Thymus (tissue), 11 donors: ENCODE data around the gene CTNND2. TPM values are rescaled to one million over a fixed set of nuclear protein-coding genes. Genes with fewer than 3 reads are reported as not detected.

Experiments used
- DNase-seq, 9 donors: peaks; one replicate each; pipeline ENCODE4 v3.0.0-alpha.2; 2013; ENCODE audit warnings: low spot score in 9 of 9, low read depth in 6 of 9, missing footprints in 1 of 9
- H3K27ac ChIP-seq, 2 donors: one replicate each; pipeline ENCODE4 v1.5.1; 2013; ENCODE audit warnings: control low read depth in 1 of 2, low read depth in 1 of 2, low read length in 1 of 2, mild to moderate bottlenecking in 1 of 2, moderate library complexity in 1 of 2
- H3K27me3 ChIP-seq, 2 donors: one replicate each; pipeline ENCODE4 v1.5.1; 2013; ENCODE audit warnings: low read length in 1 of 2; ENCODE audit not compliant: control insufficient read depth in 2 of 2, insufficient read depth in 1 of 2
- H3K36me3 ChIP-seq, 2 donors: one replicate each; pipeline ENCODE4 v1.5.1; 2013; ENCODE audit warnings: low read length in 1 of 2, mild to moderate bottlenecking in 1 of 2, moderate library complexity in 1 of 2; ENCODE audit not compliant: control insufficient read depth in 2 of 2, insufficient read depth in 2 of 2
- H3K4me1 ChIP-seq, 2 donors: one replicate each; pipeline ENCODE4 v1.5.1; 2013; ENCODE audit warnings: low read length in 2 of 2; ENCODE audit not compliant: control insufficient read depth in 2 of 2, insufficient read depth in 2 of 2
- H3K4me3 ChIP-seq, 2 donors: one replicate each; pipeline ENCODE4 v1.5.1; 2013; ENCODE audit warnings: low read length in 2 of 2, control low read depth in 1 of 2, mild to moderate bottlenecking in 1 of 2
- H3K9me3 ChIP-seq, 2 donors: one replicate each; pipeline ENCODE4 v1.5.1; 2013; ENCODE audit warnings: low read length in 1 of 2, mild to moderate bottlenecking in 1 of 2; ENCODE audit not compliant: control insufficient read depth in 2 of 2, insufficient read depth in 1 of 2
- WGBS: extraction: QIAGEN DNeasy Blood & Tissue Kit; methylation state at CpG from one replicate; pipeline ENCODE4 v1.1.7; 2013; 5-methylcytosine and 5-hydroxymethylcytosine counted together
- polyA plus RNA-seq: library from polyadenylated mRNA; stranded (reverse); fragments of 200-250 nt; gene quantifications from one replicate; pipeline ENCODE4 v1.2.3, GENCODE V29; 2013
- total RNA-seq: library from RNA; stranded (reverse); fragments of 120-200 nt; gene quantifications from one replicate; pipeline ENCODE4 v1.2.4, GENCODE V29; 2013
- donor health status: healthy.

CTNND2 gene
- total and polyA plus RNA-seq, 2 donors: 0.41 to 0.42 TPM

DNA sequence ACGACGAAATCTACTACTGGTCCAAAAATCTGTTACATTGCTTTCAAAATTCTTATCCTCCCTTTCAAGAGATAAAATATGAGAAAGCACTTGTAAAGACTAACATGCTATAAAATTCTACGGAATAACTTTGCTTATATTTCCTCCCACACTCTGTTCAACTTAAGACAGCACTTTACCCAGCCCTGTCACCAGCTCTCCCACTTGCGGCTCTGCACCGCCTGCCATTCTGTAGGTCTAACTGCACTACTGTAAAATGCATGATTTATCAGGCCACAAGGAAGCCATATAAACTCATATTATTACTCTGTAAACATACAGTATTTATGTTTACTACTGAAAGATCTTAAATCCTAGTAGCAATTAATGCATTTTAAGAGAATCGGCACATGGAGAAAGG lies 11.4 kb downstream of the CTNND2 start:
- 97% methylated on average over 6 of the region's 6 CpGs for WGBS
- H3K9me3 ChIP-seq: no peaks in the 10 kb centered on the region

DNA sequence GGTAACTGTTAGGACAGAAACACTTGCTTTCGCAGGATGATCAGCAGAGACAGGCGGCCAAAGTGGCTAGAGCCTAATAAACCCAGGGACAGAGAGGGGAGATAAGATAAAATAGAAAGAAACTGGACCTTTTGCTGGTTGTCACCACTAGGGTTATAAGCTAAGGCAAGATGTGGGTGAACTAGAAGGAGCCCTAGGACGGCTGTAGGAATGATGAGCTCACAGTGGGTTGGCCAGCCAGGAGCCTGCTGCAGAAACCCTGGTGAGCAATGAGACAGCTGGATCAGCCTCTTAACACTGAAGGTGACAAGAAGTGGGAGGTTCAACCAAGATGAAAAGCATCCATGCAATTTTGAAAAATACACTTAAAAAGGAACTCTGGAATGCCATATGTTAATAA lies 13.5 kb downstream of the CTNND2 start:
- H3K27me3 ChIP-seq: no peaks in the 10 kb centered on the region
- WGBS: 72% methylated on average over 3 of the region's 3 CpGs
- no peak overlapping the region for H3K4me3 ChIP-seq
- no peaks in the 10 kb centered on the region for H3K36me3 ChIP-seq
- no peaks in the 10 kb centered on the region for H3K4me1 ChIP-seq
- H3K9me3 ChIP-seq: no peaks in the 10 kb centered on the region
- no peak for DNase-seq
- H3K27ac ChIP-seq: no peak overlapping the region

More for the DNA sequence above, 11.4 kb downstream of the CTNND2 start:
- Histone ChIP-seq H3K36me3 (no peaks in the 10 kb centered on the region), H3K27me3 (no peaks in the 10 kb centered on the region), H3K27ac (no peak overlapping the region), H3K4me1 (no peaks in the 10 kb centered on the region), H3K4me3 (no peak overlapping the region)
- DNase-seq: no peak

DNA sequence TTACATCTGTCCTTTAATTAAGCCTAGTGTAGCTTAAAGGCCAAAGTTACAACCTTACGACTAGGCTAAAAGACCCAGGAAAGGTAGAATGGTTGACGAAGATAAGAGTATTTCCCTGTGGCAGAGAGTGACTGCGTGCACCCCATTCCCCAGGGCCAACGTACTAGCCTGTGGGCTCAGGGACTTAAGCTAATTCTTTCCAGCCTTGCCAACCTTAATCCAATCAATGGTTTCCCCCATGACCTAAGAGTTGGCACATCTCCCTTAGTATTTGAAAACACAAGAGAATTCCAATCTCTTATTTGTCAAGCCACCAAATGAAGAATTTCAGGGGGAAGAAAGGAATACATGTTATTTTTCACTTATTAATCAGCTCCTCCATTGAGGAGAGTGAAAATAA lies 16.0 kb downstream of the CTNND2 start:
- Histone ChIP-seq H3K27me3 (no peaks in the 10 kb centered on the region), H3K4me3 (no peak overlapping the region), H3K36me3 (no peaks in the 10 kb centered on the region), H3K9me3 (no peaks in the 10 kb centered on the region), H3K4me1 (no peaks in the 10 kb centered on the region), H3K27ac (no peak overlapping the region)
- no peak for DNase-seq
- 95% methylated on average over 4 of the region's 4 CpGs for WGBS

GRCh38 chr5:11878814-11879213 lies 25.4 kb downstream of the CTNND2 start:
- Histone ChIP-seq H3K36me3 (no peaks in the 10 kb centered on the region), H3K4me3 (no peak overlapping the region), H3K4me1 (no peaks in the 10 kb centered on the region), H3K9me3 (no peaks in the 10 kb centered on the region), H3K27me3 (no peaks in the 10 kb centered on the region), H3K27ac (no peak overlapping the region)
- no peak for DNase-seq
- WGBS: 85% methylated on average over 7 of the region's 7 CpGs

DNA sequence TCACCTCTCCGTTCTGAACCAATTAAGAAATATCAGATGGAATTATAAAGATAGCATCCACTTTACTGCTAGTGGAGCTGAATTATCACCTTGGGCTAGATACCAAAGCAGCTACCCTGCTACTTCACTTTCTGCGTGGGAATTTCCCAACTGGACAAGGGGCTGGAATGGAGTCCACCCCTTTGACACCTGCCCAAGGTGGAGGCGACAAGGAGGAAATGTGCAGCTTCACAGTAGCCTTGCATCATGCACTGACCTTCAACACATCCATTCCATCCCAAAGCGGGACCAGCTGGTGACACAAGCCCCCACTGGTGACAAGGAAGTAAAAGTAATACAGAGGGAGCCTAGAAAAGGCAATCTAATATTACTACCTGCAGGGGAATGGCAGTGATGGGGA lies 30.7 kb downstream of the CTNND2 start:
- H3K27ac ChIP-seq: no peak overlapping the region
- no peaks in the 10 kb centered on the region for H3K4me1 ChIP-seq
- H3K9me3 ChIP-seq: no peaks in the 10 kb centered on the region
- H3K36me3 ChIP-seq: no peaks in the 10 kb centered on the region
- H3K4me3 ChIP-seq: no peak overlapping the region
- 91% methylated on average over 4 of the region's 4 CpGs for WGBS
- DNase-seq: no peak
- H3K27me3 ChIP-seq: no peaks in the 10 kb centered on the region

DNA sequence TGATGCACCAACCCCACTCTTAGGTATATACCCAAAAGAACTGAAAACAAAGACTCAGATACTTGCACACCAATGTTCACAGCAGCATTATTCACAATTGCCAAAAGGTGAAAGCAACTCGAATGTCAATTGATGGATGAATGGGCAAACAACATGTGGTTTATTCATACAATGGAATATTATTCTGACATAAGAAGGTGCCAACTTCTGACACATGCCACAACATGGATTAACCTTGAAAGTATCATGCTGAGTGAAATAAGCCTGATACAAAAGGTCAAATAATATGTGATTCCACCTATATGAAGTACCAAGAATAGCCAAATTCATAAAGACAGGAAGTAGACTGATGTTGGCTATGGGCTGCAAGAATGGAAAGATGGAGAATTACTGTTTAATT lies 35.0 kb downstream of the CTNND2 start:
- H3K36me3 ChIP-seq: no peaks in the 10 kb centered on the region
- no peak overlapping the region for H3K4me3 ChIP-seq
- WGBS: 90% methylated on average over 1 of the region's 1 CpG
- DNase-seq: no peak
- no peaks in the 10 kb centered on the region for H3K4me1 ChIP-seq
- no peak overlapping the region for H3K27ac ChIP-seq
- no peaks in the 10 kb centered on the region for H3K27me3 ChIP-seq
- H3K9me3 ChIP-seq: peaks cover 0 to 2% of the 10 kb centered on the region in 2 donors

DNA sequence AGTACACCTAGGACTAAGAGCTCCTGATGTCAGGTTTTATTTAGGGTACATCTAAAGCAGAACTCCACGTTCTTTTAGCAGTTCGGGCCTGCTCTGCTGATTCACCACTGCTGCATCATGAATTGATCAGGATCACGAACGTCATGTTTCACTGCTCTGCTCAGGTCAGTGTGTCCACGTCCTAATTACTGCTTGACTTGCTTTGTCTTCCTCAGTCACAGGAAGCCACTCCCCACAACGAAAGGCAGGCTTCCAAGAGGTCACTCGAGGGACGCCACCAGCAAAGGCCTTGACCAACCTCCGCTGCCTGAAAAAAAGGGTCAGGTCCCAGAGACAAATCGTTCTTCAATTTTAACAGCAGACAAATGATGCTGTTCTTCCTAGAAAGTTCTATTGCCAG lies 40.3 kb downstream of the CTNND2 start:
- no peaks in the 10 kb centered on the region for H3K36me3 ChIP-seq
- H3K9me3 ChIP-seq: peaks cover 0 to 2% of the 10 kb centered on the region in 2 donors
- H3K4me3 ChIP-seq: no peak overlapping the region
- H3K27ac ChIP-seq: no peak overlapping the region
- H3K27me3 ChIP-seq: no peaks in the 10 kb centered on the region
- H3K4me1 ChIP-seq: no peaks in the 10 kb centered on the region
- DNase-seq: no peak
- WGBS: 74% methylated on average over 10 of the region's 10 CpGs

GRCh38 chr5:11857391-11857790 lies 46.9 kb downstream of the CTNND2 start:
- H3K27ac ChIP-seq: no peak overlapping the region
- H3K4me3 ChIP-seq: no peak overlapping the region
- no peak for DNase-seq
- H3K27me3 ChIP-seq: no peaks in the 10 kb centered on the region
- H3K9me3 ChIP-seq: no peaks in the 10 kb centered on the region
- no peaks in the 10 kb centered on the region for H3K4me1 ChIP-seq
- no peaks in the 10 kb centered on the region for H3K36me3 ChIP-seq
- 89% methylated on average over 7 of the region's 7 CpGs for WGBS

DNA sequence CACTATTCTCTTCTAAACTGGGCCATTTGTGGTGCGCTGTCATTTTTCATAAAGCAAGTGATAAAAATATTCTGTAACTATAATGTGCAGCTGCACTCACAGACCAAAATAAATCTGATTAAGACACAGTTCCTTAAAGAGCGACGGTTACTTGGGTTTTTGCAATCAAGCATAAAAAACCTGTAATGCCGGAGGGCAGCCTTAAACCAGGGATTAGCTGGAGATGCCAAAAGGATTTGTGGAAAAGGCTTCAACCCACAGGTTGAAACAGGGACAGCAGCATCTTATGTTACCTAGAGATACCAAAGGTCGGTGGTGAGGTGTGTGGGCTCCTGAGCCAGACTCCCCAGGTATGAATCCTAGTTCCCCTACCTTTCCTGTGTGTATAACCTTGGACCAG lies 49.3 kb downstream of the CTNND2 start:
- H3K36me3 ChIP-seq: no peaks in the 10 kb centered on the region
- H3K27me3 ChIP-seq: no peaks in the 10 kb centered on the region
- no peaks in the 10 kb centered on the region for H3K9me3 ChIP-seq
- H3K4me3 ChIP-seq: no peak overlapping the region
- WGBS: 77% methylated on average over 5 of the region's 5 CpGs
- H3K4me1 ChIP-seq: no peaks in the 10 kb centered on the region
- DNase-seq: no peak
- no peak overlapping the region for H3K27ac ChIP-seq

DNA sequence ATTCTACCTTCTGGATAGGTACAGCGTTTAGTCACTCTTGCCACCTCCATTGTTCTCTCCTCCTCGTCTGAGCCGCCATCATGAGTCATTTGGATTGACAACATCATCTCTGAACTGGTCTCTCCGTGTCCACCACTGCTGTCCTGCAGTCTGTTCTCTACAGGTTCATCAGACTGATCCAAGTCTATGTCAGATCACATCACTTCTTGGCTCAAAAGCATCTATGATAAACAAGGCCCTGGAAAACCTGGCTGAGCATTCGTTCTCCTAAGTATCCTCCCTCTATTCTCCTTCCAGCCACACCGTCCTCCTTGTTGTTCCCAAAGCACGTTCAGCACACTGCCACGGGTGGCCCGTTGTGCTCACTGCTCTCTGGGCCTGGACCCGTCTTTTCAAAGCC lies 50.5 kb downstream of the CTNND2 start:
- H3K4me3 ChIP-seq: no peak overlapping the region
- DNase-seq: no peak
- no peaks in the 10 kb centered on the region for H3K4me1 ChIP-seq
- no peaks in the 10 kb centered on the region for H3K9me3 ChIP-seq
- no peaks in the 10 kb centered on the region for H3K36me3 ChIP-seq
- WGBS: 73% methylated on average over 10 of the region's 10 CpGs
- no peak overlapping the region for H3K27ac ChIP-seq
- H3K27me3 ChIP-seq: no peaks in the 10 kb centered on the region
